GOT3 (cell line): ENCODE results near the gene PIM3.
"Not testable (repeated sequence)": the region's sequence is repeated elsewhere in the genome, so short reads cannot be mapped to it uniquely, and the experiment has no call there.

Source experiments
- DNase-seq: peaks from one replicate; lab custom pipeline; 2025; ENCODE audit warnings: mixed read lengths; lab: John Stamatoyannopoulos, UW

The PIM3 gene

DNA sequence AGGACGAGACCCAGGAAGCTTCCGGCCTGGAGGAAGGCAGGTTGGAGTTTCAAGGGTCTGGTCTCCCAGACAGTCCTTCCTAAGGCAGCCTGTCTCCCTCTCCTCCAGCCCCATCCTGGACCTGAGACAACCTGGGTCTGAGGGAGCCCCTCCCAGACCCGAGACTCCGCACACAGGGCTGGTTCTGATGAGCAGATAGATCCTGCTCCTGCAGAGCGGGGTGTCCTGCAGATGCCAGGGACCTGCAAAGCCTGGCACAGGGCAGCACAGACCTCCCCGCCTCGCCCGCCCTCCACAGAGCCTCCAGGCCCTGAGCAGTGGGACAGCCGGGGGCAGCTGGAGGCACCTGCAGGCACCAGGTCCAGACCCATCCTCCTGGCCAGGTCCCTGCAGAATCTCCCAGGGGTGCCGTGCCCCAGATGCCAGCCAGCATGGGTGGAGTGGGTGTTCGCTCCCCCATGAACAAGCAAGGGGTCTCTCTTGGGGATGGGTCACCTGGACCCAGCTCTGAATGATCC, 7.8 kb downstream of the PIM3 start:
- DNase-seq = no peak

DNA sequence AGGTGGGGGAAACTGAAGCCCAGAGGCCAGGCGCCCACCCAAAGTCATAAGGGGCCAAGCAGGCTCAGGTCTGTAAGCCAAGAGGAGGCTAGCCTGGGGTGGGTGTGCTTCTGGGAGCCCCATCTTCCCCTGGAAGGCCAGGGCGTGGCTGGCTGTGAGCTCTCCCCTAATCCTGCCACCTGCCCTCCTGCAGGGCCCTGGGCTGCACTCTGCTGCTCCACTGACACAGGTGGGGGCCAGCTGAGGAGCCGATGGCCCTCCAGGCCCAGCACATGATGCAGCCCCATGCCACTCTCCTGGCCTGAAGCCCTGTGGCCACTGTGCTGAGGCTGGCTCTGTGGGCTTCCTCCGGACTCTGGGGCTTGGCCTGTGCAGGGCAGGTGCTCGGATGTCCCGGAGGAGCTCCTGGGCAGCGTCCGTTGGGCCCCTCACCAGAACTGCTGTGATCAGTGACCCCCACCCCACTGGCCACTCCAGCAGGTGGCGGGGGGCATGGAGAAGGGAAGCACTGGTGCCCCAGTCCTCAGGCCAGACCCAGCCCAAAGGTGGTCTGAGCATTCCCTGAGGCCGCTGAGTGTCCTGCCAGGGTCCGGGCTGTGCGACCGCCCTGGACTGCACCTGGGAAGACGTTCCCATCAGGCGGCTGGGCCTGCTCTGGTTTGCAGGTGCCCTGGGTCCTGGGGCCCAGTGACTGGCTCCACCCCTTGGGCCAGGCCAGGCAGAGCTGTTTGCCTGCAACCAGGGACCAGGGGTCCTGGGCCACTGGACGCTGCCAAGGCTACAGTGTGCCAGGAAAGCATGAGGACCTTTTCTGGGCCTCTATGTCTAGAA, 8.5 kb downstream of the PIM3 start:
- no peak for DNase-seq

DNA sequence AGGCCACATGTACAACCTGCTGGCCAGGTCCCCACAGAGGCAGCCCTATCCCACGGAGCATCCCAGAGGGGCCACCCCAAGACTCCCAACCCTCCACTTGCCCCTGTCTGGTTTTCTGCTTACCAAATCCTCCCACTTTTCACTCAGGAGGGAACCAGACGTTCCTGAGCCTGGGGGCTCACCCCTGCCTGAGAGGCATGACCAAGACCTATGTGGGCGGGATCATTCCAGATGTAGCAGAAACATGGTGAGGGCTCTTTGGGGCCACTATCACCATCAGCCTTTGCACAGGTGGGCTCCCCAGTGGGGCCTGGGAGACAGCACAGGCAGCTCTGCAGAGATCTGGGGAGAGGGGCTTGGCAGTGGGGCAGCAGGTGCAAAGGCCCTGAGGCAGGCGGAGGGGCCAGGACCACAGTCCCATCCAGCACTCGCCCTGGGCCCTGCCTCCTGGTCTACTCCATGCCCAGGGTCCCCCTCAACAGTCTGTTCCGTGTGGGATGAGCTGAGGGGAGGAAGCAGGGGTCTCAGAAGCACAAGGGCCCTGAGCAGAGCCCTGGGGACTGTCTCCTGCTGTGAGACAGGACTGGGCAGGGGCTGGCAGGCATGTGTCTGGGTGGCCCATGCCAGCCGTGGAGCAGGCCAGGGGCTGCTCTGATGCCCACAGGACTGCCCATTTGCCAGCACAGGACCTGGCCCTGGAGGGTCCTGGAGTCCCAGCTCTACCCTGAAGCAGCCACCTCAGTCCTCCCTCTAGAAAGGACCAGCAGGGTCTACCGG, 9.4 kb downstream of the PIM3 start:
- DNase-seq = no peak

DNA sequence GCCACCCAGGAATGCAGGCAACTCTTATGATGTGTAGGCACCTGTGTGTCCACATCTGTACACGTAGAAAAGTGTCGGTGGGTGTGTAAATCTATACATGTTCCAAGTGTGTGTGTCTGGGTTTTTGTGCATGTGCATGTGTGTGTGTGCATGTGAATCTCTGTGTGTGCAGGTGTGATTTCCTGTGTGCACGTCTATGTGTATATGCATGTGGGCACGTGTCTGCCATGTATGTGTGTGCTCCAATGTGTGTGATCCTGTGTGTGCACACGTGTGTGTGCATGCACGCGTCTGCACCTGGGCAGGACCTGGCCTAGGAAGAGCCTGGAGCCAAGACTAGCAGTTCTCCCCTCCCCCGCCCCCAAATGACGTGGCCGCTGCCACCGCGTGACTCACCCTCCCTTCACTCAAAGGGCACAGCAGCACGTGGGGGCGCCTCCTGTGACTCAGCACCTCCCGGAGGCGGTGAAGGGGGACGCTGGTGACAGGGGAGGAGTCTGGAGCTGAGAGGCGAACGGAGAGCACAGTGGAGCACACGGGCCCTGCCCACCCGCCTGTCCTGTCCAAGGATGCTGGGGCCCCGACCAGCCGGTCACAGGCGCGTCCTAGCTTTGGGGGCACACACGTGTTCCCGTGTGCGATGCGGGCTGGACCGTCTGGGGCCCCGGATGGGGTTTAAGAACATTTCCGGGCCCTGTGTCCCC, 10.1 kb downstream of the PIM3 start:
- peak; percentile 71 for DNase-seq

DNA sequence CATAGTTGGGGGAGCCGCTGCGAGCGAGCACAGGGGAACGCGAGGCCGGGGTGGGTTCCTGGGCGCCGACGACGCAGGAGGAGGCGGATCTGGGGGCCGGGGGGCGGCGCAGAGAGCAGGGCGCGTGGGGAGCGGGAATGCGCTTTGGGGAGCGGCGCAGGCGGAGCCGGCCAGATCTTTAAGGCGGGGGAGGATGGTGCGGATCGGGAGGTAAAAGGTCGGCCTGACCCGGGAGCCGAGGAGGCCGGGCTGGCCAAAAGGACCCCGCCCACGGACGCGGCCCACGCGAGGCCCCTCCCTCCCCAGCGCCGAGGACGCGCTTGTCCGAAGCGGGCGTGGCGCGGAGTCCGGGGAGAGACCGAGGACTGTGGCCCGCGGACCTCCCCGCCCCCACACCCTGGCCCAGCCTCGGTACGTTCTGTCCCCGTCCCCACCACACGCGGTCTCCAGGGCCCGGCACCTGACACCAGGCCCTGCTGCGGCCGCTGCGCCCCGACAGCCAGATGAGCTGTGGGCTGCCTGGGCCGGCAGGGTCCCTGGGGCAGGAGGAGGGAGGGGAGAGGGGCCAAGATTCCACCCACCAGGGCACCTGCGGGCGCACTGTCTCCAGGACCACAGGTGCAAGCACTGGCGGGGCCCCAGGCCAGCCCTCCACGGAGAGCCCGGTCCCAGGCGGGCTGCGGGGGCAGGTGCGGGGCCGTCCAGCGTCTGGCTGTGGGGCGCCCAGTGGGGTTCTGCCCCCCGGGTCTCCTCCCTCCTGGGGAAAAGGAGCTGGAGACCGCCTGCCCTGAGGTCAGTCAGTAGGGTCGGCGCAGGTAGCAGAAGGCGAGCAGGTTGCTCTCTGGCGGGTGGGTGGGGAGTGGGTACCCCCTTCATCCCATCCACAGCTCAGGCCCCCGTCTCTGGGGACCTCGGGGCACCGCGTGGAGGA, 10.9 kb downstream of the PIM3 start:
- peak; percentile 55 for DNase-seq

DNA sequence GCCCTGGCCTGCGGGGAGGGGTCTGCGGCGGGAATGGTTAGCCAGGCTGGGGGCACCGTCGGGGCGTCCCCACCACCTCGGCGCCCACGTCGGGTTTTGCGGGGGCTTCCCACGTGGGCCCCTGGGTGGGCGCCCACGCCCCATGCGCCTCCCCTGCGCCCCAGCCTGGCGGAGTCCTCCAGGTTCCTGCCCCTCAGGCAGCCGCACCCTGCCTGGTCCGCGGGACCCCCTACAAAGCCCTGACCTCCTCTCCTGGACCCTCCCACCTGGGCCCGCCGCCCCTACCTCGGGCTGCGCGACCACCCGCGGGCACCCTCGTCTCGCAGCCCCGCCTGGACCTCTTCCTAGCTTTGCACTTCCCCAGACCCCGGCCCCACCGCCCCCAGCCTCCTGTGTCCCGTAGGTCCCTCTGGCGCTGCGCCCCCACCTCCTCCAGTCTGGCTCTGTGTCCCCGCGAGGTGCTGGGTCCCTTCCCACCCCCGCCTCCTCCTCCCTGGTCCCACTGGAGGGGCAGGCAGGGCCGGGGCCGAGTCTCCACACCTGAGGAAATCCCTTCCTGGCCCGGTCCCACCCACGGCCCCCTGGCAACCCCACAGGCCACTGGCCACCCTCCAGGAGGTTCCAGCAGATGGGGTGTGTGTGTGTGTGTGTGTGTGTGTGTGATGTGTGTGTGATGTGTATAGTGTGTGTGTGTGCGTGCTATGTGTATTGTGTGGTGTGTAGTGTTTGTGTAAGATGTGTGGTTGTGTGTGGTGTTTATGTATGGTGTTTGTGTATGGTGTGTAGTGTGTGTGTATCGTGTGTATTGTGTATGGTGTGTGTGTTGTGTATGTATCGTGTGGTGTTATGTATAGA, 11.8 kb downstream of the PIM3 start:
- no peak for DNase-seq

DNA sequence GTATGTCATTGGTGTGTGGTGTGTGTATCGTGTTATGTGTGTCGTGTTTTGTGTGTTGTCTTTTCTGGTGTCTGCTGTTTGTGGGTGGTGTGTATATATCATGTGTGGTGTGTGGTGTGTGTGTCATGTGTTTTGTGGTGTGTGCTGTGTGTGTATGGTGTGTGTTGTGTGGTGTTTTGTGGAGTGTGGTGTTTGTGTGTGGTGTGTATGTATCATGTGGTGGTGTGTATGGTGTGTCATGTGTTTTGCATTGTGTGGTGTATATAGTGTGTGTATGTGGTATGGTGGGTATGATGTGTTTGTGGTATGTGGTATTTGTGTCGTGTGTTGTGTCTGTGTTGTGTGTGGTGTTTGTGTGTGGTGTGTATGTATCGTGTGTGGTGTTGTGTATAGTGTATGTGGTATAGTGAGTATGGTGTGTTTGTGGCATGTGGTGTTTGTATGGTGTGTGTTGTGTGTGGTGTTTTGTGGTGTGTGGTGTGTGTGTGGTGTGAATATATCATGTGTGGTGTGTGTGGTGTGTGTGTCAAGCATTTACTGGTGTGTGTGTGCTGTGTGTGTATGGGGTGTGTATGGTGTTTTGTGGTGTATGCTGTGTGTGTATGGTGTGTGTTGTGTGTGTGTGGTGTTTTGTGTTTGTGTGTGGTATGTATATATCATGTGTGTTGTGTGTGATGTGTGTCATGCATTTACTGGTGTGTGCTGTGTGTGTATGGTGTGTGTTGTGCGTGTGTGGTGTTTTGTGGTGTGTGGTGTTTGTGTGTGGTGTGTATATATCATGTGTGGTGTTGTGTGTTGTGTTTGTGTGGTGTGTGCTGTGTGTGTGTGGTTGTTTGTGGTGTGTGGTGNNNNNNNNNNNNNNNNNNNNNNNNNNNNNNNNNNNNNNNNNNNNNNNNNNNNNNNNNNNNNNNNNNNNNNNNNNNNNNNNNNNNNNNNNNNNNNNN, 12.7 kb downstream of the PIM3 start:
- no peak for DNase-seq

DNA sequence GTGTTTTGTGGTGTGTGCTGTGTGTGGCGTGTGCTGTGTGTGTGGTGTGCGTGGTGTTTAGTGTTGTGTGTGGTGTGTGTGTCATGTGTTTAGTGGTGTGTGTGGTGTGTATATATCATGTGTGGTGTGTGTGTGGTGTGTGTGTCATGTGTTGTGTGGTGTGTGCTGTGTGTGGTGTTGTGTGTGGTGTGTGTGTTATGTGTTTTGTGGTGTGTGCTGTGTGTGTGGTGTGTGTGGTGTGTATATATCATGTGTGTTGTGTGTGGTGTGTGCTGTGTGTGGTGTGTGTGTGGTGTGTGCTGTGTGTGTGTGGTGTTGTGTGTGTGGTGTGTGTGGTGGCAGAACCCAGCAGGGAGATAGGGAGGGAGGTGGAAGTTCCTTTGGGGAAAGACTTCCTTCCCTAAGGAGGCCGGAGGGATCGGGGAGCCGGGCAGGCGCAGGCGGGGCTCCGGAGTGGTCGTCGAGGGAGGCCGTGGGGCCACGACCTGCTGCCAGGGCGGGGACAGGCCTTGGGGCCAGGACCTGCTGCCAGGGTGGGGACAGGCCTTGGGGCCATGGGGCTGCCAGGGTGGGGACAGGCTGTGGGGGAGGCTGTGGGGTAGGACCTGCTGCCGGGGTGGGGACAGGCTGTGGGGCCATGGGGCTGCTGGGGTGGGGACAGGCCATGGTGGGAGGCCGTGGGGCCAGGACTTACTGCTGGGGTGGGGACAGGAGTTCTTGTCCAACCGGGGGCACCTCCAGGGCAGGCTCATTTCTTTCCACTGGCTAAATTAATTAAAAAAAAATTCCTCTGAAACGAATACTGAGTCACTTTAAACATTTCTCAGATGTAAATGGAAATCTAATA, 15.2 kb downstream of the PIM3 start:
- DNase-seq = no peak

DNA sequence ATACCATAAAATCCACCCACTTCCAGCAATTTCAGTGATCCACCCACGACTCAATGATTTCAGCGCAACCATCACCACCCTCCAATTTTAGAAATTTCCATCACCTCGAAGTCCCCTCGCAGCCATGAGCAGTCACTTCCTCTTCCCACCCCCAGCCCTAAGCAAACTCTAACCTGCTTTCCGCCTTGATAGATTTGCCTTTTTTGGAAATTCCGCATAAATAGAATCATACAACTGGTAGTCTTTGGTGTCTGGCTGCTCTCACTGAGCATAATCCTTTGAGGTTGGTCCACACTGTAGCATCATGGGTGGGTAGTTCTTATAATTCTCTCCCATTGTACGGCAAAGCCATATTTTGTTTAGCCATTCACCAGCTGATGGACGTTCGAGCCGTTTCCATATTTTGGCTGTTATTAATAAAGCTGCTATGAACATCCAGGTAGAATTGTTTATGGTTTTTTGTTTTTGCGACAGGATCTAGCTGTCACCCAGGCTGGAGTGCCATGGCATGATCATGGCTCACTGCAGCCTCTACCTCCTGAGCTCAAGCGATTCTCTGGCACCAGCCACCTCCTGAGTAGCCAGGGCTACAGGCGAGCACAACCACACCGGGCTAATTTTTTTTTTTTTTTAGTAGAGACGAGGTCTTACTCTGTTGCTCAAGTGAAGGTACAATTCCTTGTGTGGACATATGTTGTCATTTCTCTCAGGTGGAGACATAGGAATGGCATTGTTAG, 16.0 kb downstream of the PIM3 start:
- DNase-seq = no peak

DNA sequence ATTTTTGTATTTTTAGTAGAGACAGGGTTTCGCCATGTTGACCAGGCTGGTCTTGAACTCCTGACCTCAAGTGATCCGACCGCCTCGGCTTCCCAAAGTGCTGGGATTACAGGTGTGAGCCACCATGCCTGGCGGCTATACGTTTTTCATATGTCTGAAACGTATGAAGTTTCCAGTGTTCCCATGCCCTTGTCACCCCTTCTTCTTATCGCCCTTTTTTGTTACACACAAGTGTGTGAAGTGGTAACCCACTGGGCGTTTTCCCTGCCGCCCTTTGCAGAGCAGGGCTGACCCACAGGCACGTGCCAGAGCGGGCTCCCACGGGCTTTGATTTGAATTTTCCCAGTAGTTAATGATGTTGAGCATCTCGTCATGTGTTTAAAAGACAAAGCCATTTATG, 17.0 kb downstream of the PIM3 start:
- no peak for DNase-seq

DNA sequence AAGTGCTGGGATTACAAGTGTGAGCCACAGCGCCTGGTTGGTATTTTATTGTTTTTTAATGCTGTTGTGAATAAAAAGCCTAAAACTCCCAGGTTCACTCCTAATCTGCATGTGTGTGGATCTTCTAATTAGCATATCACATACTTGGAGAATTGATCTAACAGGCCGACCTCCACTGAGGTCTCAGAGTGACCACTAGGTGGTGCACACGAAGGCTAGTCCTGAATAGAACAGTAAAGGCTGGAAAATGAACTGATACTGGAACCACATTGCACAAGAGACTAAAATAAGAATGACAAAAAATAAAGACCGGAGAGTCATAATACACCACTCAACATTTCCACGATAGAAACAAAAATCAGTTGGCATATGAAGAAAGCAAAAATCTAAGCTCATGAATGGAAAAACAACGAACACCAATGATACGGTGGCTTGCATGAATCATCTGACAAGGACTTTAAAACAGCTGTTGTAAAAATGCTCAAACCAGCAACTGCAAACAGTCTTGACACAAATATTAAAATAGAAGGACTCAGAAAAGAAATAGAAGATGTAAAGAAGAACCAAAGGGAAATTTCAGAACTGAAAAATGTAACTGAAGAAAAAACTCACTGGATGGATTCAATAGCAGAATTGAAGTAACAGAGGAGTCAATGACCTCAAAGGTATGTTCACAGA, 19.2 kb downstream of the PIM3 start:
- DNase-seq = no peak

DNA sequence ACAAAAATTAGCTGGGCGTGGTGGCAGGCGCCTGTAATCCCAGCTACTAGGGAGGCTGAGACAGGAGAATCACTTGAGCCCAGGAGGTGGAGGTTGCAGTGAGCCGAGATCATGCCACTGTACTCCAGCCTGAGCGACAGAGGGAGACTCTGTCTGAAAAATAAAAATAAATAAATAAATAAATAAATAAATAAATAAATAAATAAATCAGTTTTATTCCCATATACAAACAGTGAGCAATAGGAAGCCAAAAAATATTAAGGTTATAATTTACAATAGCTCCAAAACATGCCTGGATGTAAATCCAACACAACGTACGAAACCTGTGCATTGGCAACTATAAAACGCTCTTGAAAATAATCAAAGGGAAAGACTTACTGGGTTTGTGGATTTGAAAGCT, 21.2 kb downstream of the PIM3 start:
- DNase-seq = not testable (repeated sequence)

DNA sequence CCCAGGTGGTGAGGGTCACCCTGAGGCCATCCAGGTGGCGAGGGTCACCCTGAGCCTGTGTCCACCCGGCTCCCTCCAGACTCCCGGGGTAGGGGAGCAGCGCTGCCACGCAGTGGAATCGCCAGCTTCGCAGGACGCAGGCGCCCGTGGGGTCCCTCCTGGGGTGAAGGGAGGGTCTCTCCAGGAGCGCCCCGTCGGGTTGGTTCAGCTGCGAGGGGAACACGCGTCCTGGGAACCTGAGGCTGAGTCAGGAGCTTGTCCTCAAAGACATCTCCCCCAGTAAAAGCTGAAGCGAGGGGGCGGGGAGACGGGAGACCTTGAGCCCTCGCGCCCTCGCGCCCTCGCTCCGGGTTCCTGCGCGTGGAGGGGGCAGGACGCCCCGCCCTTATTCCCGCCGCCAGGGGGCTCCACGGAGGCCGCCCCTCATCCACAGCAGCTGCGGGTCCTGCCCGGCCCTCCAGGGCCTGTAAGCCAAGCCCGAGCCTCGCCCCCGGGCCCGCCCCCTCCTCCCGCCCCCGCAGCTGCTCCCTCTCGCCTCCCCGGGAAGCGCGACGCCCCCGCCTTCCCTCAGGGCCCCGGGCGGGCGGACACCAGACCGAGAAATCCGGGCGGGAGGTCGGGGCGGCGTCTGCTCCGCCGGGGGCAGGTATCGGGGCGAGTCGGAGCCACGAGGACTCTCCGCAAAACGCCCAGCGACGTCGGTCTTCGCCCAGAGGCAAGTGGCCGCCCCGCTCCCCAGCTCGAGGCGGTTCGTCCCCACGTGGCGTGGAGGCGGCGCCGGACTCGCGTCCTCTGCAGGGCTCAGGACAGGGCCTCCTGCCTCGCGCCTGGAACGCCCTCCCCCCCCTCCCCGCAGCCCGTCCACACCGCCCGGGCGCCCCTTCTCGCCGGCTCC, 22.8 kb downstream of the PIM3 start:
- DNase-seq = no peak

DNA sequence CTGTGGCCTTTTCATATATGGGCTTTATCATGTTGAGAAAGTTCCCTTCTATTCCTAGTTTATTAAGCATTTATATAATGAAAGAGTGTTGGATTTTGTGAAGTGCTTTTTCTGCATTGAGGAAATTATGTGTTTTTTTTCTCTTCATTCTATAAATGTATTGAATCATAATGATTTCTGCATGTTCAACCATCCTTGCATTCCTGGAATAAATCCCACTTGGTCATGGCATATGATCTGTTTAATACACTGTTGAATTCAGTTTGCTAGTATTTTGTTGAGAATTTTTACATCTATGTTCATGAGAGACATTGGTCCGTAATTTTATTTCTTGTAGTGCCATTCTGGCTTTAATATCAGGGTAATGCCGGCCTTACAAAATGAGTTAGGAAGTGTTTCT, 25.8 kb downstream of the PIM3 start:
- DNase-seq = no peak

DNA sequence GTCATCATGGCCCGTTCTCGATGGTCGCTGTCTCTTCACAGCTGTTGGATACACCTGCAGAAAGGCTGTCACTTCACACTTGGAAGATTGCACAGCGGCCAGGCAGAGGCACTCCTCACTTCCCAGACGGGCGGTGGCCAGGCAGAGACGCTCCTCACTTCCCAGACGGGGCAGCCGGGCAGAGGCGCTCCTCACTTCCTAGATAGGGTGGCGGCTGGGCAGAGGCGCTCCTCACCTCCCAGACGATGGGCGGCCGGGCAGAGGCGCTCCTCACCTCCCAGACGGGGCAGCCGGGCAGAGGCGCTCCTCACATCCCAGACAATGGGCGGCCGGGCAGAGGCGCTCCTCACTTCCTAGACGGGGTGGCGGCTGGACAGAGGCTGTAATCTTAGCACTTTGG, 29.3 kb downstream of the PIM3 start:
- DNase-seq = not testable (repeated sequence)

DNA sequence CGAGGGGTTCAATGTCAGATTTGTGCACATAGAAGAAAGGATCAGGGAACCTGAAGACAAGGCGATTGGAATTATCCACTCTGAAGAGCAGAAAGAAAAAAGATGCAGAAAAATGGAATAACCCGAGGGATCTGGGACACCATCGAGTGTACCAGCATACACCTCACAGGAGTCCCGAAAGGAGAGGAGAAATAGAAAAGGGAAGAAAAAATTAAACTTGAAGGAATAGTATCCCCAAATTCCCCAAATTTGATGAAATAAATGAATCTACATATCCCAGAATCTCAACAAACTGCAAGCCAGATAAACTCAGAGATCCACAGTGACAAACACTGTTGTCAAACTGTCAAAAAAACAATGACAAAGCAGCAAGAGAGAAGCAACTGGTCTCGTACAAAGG, 30.6 kb downstream of the PIM3 start:
- DNase-seq = no peak
